ENCODE data around the gene PSMD8. TPM values are rescaled to one million over a fixed set of nuclear protein-coding genes. Genes with fewer than 3 reads are reported as not detected.
"Not testable (repeated sequence)": the region's sequence is repeated elsewhere in the genome, so short reads cannot be mapped to it uniquely, and the experiment has no call there.

Gene PSMD8
- total RNA-seq, 8 experiments from 2014 or later, result 165 to 302 (median 214) TPM

DNA sequence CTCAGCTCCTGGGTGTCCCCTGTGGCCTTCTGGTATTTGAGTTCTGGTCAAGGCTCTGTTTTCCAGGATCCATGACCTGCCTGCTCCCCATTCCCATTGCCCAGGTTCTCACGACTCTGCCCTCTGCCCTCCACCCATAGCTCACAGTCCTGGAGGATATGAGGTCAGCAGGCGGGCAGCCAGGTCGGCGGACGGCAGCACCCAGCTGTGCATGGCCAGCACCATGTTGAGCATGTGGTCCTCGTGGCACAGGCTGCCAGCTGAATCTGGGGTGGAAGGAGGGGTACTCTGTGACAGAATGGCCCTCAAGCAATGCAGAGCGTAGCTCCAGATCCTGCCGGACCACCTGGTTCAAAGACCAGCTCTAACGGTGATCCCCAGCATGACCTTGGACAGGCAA, 46.6 kb downstream of the PSMD8 start:
- Histone ChIP-seq H3K4me3 (no peak overlapping the region), H3K4me1 (replicated peaks in 1 of 2) (peaks cover 7 to 14% of the 10 kb centered on the region in 2 donors), H3K27ac (no peak overlapping the region)
- no peak for ATAC-seq (replicated peaks in 6 of 8)
- WGBS, 10 experiments, result 82 to 100% methylated on average over 1 to 2 of the region's 9 CpGs; no CpG with 5 or more reads in 8 of the 10 experiments
- in situ Hi-C loops (cut with MboI; ENCODE audit: low pct_unique_long_range_greater_than_20kb in 2 of 9, low sequenced_read_pairs in 9 of 9, unreplicated experiment in 9 of 9), result loop anchor here in 6 of 9 experiments (25.0 kb wide), 3 partner anchors 216 to 516 kb away; partner anchors contain the start of genes CCER2 (in 3 of the 6), ACTN4 (in 2 of the 6), MRPS12 (in 1 of the 6) and SARS2 (in 1 of the 6)

DNA sequence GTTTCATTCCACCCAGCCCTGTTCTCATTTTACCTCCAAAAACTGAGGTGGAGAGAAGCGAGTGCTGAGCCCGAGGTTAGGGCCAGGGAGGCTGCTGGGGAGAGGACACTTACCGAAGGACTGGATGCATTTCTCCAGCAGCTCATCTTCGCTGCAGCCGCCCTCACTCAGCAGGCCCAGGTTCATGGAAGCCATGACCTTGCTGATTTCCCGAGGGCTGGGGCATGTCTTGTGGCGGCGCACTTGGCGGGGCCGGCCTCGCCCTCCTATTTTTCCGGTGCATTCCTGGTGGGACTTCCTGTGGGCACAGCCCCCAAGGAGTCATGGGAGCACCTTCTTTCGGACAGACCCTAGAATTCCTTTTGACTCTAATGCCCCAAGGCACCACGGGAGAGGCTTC, 47.5 kb downstream of the PSMD8 start:
- Histone ChIP-seq H3K4me3 (no peak overlapping the region), H3K4me1 (replicated peaks in 1 of 2) (peaks cover 11 to 17% of the 10 kb centered on the region in 2 donors), H3K27ac (no peak overlapping the region)
- ATAC-seq (replicated peaks in 6 of 8), result no peak
- WGBS, 10 experiments, result 56 to 87% (median 80%) methylated on average over 1 to 13 of the region's 14 CpGs; no CpG with 5 or more reads in 3 of the 10 experiments
- in situ Hi-C loops (cut with MboI; ENCODE audit: low pct_unique_long_range_greater_than_20kb in 2 of 9, low sequenced_read_pairs in 9 of 9, unreplicated experiment in 9 of 9), result loop anchor here in 6 of 9 experiments (25.0 kb wide), 3 partner anchors 215 to 515 kb away; partner anchors contain the start of genes CCER2 (in 3 of the 6), ACTN4 (in 2 of the 6), MRPS12 (in 1 of the 6) and SARS2 (in 1 of the 6)

DNA sequence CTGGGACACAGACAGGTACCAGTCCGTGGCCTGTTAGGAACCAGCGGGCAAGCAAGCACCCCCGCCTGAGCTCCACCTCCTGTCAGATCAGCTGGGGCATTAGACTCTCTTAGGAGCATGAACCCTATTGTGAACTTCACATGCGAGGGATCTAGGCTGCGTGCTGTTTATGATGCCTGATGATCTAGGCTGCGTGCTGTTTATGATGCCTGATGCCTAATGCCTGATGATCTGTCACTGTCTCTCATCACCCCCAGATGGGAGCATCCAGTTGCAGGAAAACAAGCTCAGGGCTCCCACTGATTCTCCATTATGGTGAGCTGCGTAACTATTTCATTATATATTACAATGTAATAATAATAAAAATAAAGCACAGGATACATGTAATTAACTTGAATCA, 48.1 kb downstream of the PSMD8 start:
- peaks cover 11 to 17% of the 10 kb centered on the region in 2 donors for H3K4me1 ChIP-seq (replicated peaks in 1 of 2)
- in situ Hi-C loops (cut with MboI; ENCODE audit: low pct_unique_long_range_greater_than_20kb in 2 of 9, low sequenced_read_pairs in 9 of 9, unreplicated experiment in 9 of 9), result loop anchor here in 6 of 9 experiments (25.0 kb wide), 3 partner anchors 215 to 515 kb away; partner anchors contain the start of genes CCER2 (in 3 of the 6), ACTN4 (in 2 of the 6), MRPS12 (in 1 of the 6) and SARS2 (in 1 of the 6)
- no peak overlapping the region for H3K27ac ChIP-seq
- WGBS, 10 experiments, result 40 to 100% (median 71%) methylated on average over 1 to 5 of the region's 7 CpGs; no CpG with 5 or more reads in 2 of the 10 experiments
- ATAC-seq (replicated peaks in 6 of 8), result peak in 1 of 8 experiments; percentile 10
- no peak overlapping the region for H3K4me3 ChIP-seq

DNA sequence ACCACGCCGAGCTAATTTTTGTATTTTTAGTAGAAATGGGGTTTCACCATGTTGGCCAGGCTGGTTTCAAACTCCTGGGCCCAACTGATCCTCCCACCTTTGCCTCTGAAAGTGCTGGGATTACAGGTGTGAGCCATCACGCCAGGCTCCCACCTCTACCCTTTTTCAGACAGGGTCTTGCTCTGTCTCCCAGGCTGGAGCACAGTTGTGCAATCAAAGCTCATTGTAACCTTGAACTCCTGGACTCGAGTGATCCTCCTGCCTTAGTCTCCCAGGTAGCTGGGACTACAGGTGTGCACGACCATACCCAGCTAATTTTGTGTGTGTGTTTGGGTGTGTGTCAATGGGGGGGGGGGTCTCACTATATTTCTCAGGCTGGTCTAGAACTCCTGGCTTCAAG, 49.9 kb downstream of the PSMD8 start:
- Histone ChIP-seq H3K4me3 (no peak overlapping the region), H3K27ac (no peak overlapping the region), H3K4me1 (replicated peaks in 1 of 2) (peaks cover 5 to 8% of the 10 kb centered on the region in 2 donors)
- WGBS, 10 experiments, result 0 to 82% (median 39%) methylated on average over 1 to 2 of the region's 5 CpGs; no CpG with 5 or more reads in 6 of the 10 experiments
- in situ Hi-C loops (cut with MboI; ENCODE audit: low pct_unique_long_range_greater_than_20kb in 2 of 9, low sequenced_read_pairs in 9 of 9, unreplicated experiment in 9 of 9), result loop anchor here in 6 of 9 experiments (25.0 kb wide), 3 partner anchors 213 to 513 kb away; partner anchors contain the start of genes CCER2 (in 3 of the 6), ACTN4 (in 2 of the 6), MRPS12 (in 1 of the 6) and SARS2 (in 1 of the 6)
- no peak for ATAC-seq (replicated peaks in 6 of 8)

DNA sequence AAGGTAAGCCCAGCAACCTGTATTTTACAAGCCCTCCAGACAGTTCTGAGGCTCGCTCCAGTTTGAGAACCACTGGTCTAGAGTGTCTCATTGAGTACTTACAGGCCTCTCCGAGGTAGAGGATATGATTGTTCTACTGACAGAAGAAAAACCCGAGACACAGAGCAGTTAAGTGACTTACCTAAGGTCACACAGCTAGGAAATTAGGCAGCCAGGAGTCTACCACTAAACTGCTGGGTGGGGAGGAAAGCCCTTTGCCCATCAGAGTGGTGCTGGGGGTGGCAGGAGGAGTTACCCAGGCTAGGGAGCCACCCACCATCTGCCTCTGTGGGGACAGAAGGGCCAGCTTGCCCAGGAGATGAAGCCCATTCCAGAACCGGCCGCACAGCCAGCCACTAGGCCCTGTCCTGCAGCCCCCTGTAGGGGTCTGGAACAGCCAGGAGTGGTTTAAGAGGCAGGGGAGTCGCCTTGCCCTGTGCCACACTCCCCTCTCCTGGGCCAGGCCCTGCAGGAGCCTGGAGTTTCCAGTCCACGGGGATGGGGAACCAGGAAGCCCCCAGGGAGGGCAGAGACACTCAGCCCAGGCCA, 50.9 kb downstream of the PSMD8 start:
- H3K4me3 ChIP-seq, result no peak overlapping the region
- no peak overlapping the region for H3K27ac ChIP-seq
- H3K4me1 ChIP-seq (replicated peaks in 1 of 2), result peaks cover 5 to 8% of the 10 kb centered on the region in 2 donors
- peak in 1 of 8 experiments; percentile 24 for ATAC-seq (replicated peaks in 6 of 8)
- 15 to 100% (median 95%) methylated on average over 1 to 4 of the region's 7 CpGs; no CpG with 5 or more reads in 4 of the 10 experiments for WGBS, 10 experiments
- in situ Hi-C loops (cut with MboI; ENCODE audit: low pct_unique_long_range_greater_than_20kb in 2 of 9, low sequenced_read_pairs in 9 of 9, unreplicated experiment in 9 of 9), result no loop called here

DNA sequence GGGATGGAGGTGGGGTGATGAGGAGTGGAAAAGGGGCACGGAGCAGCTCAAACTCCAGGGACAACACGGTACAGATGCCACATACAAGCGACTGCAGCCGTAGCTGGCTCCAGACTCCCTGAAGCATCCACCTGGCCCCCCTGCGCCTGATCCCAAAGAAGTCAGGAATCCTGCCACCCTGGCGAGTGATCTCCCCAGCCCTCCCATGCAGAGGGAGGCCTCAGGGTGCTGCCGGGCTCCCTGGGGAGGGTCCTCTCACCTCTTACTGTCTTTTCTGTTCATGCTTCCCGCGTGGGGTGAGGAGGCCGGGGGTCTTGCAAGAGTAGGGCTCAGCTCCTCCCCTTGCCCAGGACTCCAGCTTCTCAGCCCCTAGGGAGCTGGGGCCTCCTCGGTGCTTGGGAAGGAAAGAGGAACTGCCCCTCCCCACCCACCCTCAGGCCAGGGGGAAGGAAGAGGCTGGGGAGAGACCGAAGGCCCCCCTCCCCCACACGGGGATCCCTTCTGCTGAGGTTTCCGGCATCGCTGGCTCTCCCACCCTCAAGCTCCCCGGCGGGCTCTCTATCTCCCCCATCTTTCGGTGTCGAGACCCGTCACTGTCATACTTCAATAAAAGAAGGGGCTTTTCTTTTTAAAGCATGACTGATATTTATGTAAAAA, 51.6 kb downstream of the PSMD8 start, which contains the start of gene RASGRP4:
TSS of gene RASGRP4 (minus strand) at position 410 of the 657 bp plus-strand sequence. CDS start at position 282, 128 bp downstream.
- peaks cover 5 to 8% of the 10 kb centered on the region in 2 donors for H3K4me1 ChIP-seq (replicated peaks in 1 of 2)
- in situ Hi-C loops (cut with MboI; ENCODE audit: low pct_unique_long_range_greater_than_20kb in 2 of 9, low sequenced_read_pairs in 9 of 9, unreplicated experiment in 9 of 9), result no loop called here
- no peak within 1 kb of the TSS for H3K27ac ChIP-seq
- ATAC-seq (replicated peaks in 6 of 8), result peak in 5 of 8 experiments; percentile 10 to 44 (median 14)
- 20 to 76% (median 44%) methylated on average over 1 to 6 of the region's 20 CpGs; no CpG with 5 or more reads in 4 of the 10 experiments for WGBS, 10 experiments
- H3K4me3 ChIP-seq, result no peak within 1 kb of the TSS

DNA sequence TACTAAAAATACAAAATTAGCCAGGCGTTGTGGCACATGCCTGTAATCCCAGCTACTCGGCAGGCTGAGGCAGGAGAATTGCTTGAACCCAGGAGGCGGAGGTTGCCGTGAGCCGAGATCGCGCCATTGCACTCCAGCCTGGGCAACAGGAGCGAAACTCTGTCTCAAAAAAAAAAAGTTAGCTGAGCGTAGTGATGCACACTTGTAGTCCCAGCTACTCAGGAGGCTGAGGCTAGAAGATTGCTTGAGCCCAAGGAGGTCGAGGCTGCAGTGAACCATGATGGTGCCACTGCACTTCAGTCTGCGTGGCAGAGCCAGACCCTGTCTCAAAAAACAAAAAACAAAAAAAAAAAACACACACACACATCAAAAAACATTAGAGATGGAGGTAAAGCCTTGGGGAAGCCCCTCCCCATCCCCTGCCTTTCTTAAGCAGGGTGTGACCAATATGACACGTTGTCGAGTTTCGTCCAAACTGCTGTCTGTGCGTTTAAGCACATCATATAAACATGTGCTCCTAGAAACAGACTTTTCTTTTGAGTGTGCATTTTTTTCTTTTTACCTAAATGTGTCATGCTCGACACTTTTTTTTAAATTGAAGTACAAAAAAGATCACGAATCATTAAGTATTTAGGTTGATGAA, 52.8 kb downstream of the PSMD8 start:
- ATAC-seq (replicated peaks in 6 of 8); in situ Hi-C loops (cut with MboI; ENCODE audit: low pct_unique_long_range_greater_than_20kb in 2 of 9, low sequenced_read_pairs in 9 of 9, unreplicated experiment in 9 of 9); H3K27ac ChIP-seq; H3K4me3 ChIP-seq; H3K4me1 ChIP-seq (replicated peaks in 1 of 2): not testable (repeated sequence)
- 0 to 89% (median 80%) methylated on average over 1 to 8 of the region's 17 CpGs; no CpG with 5 or more reads in 1 of the 10 experiments for WGBS, 10 experiments

DNA sequence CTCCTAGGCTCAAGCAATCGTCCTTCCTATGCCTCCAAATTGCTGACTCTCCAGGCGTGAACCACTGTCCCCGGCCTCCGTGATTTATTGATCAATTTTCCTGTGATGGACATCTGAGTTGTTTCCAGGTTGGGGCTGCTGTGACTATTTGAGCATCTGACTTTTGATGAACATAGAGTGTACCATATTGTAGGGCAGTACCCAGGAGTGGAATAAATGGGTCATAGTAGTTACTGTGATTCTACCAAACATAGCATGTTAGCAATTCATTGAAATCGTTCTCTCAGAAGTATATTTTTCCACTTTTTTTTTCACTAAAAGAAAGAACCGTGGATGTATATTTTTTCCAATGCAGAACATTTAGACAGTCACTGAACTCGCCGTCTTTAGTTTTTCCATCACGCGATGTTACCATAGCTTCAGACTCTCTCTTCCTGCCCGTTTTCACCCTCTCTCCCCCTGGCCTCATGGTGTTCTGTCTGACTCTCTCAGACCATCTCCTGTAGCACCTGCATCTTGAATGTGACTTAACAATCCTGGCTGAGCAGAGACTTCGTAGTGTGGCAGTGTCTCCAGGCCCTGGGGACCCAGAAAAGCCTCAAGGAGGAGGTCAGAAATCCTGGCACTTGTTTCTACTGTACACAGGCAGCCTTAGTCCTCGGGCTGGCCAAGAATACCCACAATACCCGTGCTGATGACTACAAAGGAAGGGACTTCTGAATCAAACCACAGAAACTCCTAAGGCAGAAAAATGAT, 54.9 kb downstream of the PSMD8 start:
- in situ Hi-C loops (cut with MboI; ENCODE audit: low pct_unique_long_range_greater_than_20kb in 2 of 9, low sequenced_read_pairs in 9 of 9, unreplicated experiment in 9 of 9), result no loop called here
- Histone ChIP-seq H3K4me3 (no peak overlapping the region), H3K4me1 (replicated peaks in 1 of 2) (peaks cover 10 to 14% of the 10 kb centered on the region in 2 donors), H3K27ac (no peak overlapping the region)
- ATAC-seq (replicated peaks in 6 of 8), result no peak
- WGBS, 10 experiments, result 25 to 89% (median 59%) methylated on average over 2 to 12 of the region's 14 CpGs

DNA sequence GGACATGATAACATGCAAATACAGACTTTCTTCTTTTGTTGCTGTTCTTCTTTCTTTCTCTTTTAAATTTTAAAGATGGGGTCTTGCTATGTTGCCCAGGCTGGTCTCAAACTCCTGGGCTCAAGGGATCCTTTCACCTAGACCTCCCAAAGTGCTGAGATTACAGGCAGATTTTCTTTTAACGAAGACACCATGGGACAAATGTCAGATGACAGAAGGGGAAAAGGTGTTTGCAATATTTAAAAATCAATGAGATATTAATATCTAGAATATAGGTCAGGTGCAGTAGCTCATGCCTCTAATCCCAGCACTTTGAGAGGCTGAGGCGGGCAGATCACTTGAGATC, 55.4 kb downstream of the PSMD8 start:
- in situ Hi-C loops (cut with MboI; ENCODE audit: low pct_unique_long_range_greater_than_20kb in 2 of 9, low sequenced_read_pairs in 9 of 9, unreplicated experiment in 9 of 9), result no loop called here
- Histone ChIP-seq H3K4me1 (replicated peaks in 1 of 2) (peaks cover 16 to 17% of the 10 kb centered on the region in 2 donors), H3K27ac (no peak overlapping the region), H3K4me3 (no peak overlapping the region)
- ATAC-seq (replicated peaks in 6 of 8), result no peak
- whole genome bisulfite sequencing, 10 experiments, result 20 to 100% (median 79%) methylated on average over 1 to 2 of the region's 2 CpGs; no CpG with 5 or more reads in 2 of the 10 experiments

DNA sequence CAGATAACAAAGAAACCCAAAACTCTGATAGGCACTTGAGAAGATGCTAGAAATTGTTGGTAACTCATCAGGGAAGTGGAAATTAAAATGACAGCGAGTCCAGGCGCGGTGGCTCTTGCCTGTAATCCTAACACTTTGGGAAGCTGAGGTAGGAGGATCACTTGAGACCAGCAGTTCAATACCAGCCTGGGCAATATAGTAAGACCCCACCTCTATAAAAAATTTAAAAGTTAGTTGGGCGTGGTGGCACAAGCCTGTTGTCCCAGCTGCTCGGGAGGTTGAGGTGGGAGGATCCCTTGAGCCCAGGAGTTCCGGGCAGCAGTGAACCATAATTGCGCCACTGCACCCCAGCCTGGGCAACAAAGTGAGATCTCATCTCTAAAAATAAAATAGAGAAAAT, 56.6 kb downstream of the PSMD8 start:
- Histone ChIP-seq H3K27ac (no peak overlapping the region), H3K4me3 (no peak overlapping the region), H3K4me1 (replicated peaks in 1 of 2) (peaks cover 18 to 19% of the 10 kb centered on the region in 2 donors)
- in situ Hi-C loops (cut with MboI; ENCODE audit: low pct_unique_long_range_greater_than_20kb in 2 of 9, low sequenced_read_pairs in 9 of 9, unreplicated experiment in 9 of 9), result no loop called here
- 47 to 100% (median 96%) methylated on average over 1 to 6 of the region's 7 CpGs for WGBS, 10 experiments
- no peak for ATAC-seq (replicated peaks in 6 of 8)

DNA sequence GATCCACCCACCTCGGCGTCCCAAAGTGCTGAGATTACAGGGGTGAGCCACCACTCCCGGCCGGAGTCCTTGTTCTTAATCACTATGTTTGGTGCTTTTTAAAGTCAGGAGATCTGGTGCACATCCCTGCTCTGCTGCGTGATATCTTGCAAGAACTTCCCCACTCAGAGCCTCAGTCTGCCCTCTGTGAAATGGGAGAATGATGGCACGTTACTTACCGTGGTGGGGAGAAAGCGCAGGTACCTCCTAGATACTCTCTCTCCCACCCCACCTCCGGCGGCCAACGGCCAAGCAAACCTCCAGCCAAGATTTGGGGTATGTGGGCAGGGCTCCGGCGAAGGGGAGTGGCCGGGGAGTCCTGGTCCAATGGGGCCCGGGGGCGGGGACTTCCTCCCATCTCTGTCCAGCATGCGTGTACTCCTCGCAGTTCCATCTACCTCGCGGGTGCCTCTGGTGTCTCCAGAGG, 58.9 kb downstream of the PSMD8 start, which contains the start of gene RYR1:
TSS of gene RYR1 (plus strand) at position 424 of the 466 bp plus-strand sequence. CDS start 139 bp downstream, outside the sequence.
- peak within 1 kb of the TSS in 1 of 2 donors; percentile 59 for H3K27ac ChIP-seq
- ATAC-seq (replicated peaks in 6 of 8), result peak; percentile 46 to 98 (median 60)
- H3K4me3 ChIP-seq, result peak within 1 kb of the TSS in 4 of 5 donors; percentile 3 to 31 (median 15)
- 11 to 53% (median 29%) methylated on average over 2 to 3 of the region's 20 CpGs; no CpG with 5 or more reads in 4 of the 10 experiments for WGBS, 10 experiments
- in situ Hi-C loops (cut with MboI; ENCODE audit: low pct_unique_long_range_greater_than_20kb in 2 of 9, low sequenced_read_pairs in 9 of 9, unreplicated experiment in 9 of 9), result no loop called here
- peaks cover 14 to 16% of the 10 kb centered on the region in 2 donors for H3K4me1 ChIP-seq (replicated peaks in 1 of 2)
